ENCODE results near the gene DRD2.

The DRD2 gene

GRCh38 chr11:113397212-113397611, 78.0 kb downstream of the DRD2 start:
- DNase-seq (ENCODE audit: low read depth in 1 of 2, low spot score in 1 of 2): no peak
- Histone ChIP-seq H3K4me3 (replicated peaks; ENCODE audit: insufficient read depth, low read length) (no peak overlapping the region), H3K27me3 (ENCODE audit: insufficient read depth, poor library complexity, severe bottlenecking) (no peaks in the 10 kb centered on the region), H3K27ac (replicated peaks) (no peak overlapping the region)
- no peak for TF ChIP-seq CTCF (IDR thresholded peaks at IDR 0.05; ENCODE audit: insufficient read depth, low read length)

GRCh38 chr11:113396690-113397089, 78.5 kb downstream of the DRD2 start:
- Histone ChIP-seq H3K27ac (replicated peaks) (no peak overlapping the region), H3K4me3 (replicated peaks; ENCODE audit: insufficient read depth, low read length) (no peak overlapping the region), H3K27me3 (ENCODE audit: insufficient read depth, poor library complexity, severe bottlenecking) (no peaks in the 10 kb centered on the region)
- DNase-seq (ENCODE audit: low read depth in 1 of 2, low spot score in 1 of 2): no peak
- TF ChIP-seq REST (IDR thresholded peaks at IDR 0.05; ENCODE audit: insufficient replicate concordance, low read depth) (no peak), SPI1 (IDR thresholded peaks at IDR 0.05; ENCODE audit: borderline replicate concordance, low read depth) (no peak), GABPA (IDR thresholded peaks at IDR 0.05; ENCODE audit: low read depth) (no peak), CTCF (IDR thresholded peaks at IDR 0.05; ENCODE audit: insufficient read depth, low read length) (no peak), POLR2AphosphoS5 (IDR thresholded peaks at IDR 0.05; ENCODE audit: low read depth) (no peak)

GRCh38 chr11:113395782-113396336, 79.3 kb downstream of the DRD2 start:
- no peaks in the 10 kb centered on the region for H3K27me3 ChIP-seq (ENCODE audit: insufficient read depth, poor library complexity, severe bottlenecking)
- H3K4me3 ChIP-seq (replicated peaks; ENCODE audit: insufficient read depth, low read length): no peak overlapping the region
- no peak overlapping the region for H3K27ac ChIP-seq (replicated peaks)
- DNase-seq (ENCODE audit: low read depth in 1 of 2, low spot score in 1 of 2): no peak
- no peak for TF ChIP-seq CTCF (IDR thresholded peaks at IDR 0.05; ENCODE audit: insufficient read depth, low read length)
- no peak for TF ChIP-seq REST (IDR thresholded peaks at IDR 0.05; ENCODE audit: insufficient replicate concordance, low read depth)
- TF ChIP-seq GABPA (IDR thresholded peaks at IDR 0.05; ENCODE audit: low read depth): no peak

GRCh38 chr11:113394919-113395318, 80.3 kb downstream of the DRD2 start:
- Histone ChIP-seq H3K4me3 (replicated peaks; ENCODE audit: insufficient read depth, low read length) (no peak overlapping the region), H3K27ac (replicated peaks) (no peak overlapping the region), H3K27me3 (ENCODE audit: insufficient read depth, poor library complexity, severe bottlenecking) (no peaks in the 10 kb centered on the region)
- TF ChIP-seq POLR2AphosphoS5 (IDR thresholded peaks at IDR 0.05; ENCODE audit: low read depth): no peak
- DNase-seq (ENCODE audit: low read depth in 1 of 2, low spot score in 1 of 2): no peak

Data from HL-60 (cell line).